Hepatocyte (in vitro differentiated cells): ENCODE measurements around the gene RNU5D-1. TPM values are rescaled to one million over a fixed set of nuclear protein-coding genes. Genes with fewer than 3 reads are reported as not detected.

Source experiments
- DNase-seq: peaks from one replicate; pipeline ENCODE4 v3.0.0-alpha.2; 2016; ENCODE audit warnings: low spot score
- H2AFZ ChIP-seq: fragments of 200-600 bp; sonication (generic); 2 replicates; pipeline ENCODE4 v1.6.0; 2016; ENCODE audit warnings: antibody characterized with exemption, mild to moderate bottlenecking
- H3K27ac ChIP-seq: fragments of 200-600 bp; sonication (generic); 2 replicates; pipeline ENCODE4 v1.5.1; 2016; ENCODE audit warnings: mild to moderate bottlenecking
- H3K27me3 ChIP-seq: fragments of 200-600 bp; sonication (generic); 2 replicates; pipeline ENCODE4 v1.6.1; 2016
- H3K36me3 ChIP-seq: fragments of 200-600 bp; sonication (generic); replicated peaks from 2 replicates; pipeline ENCODE4 v1.5.1; 2016; ENCODE audit warnings: low read depth; ENCODE audit not compliant: insufficient read depth
- H3K4me1 ChIP-seq: fragments of 200-600 bp; sonication (generic); 2 replicates; pipeline ENCODE4 v1.5.1; 2016; ENCODE audit warnings: mild to moderate bottlenecking, moderate library complexity; ENCODE audit not compliant: insufficient read depth
- H3K4me2 ChIP-seq: fragments of 200-600 bp; sonication (generic); 2 replicates; pipeline ENCODE4 v1.6.0; 2016
- H3K4me3 ChIP-seq: fragments of 200-600 bp; sonication (generic); 2 replicates; pipeline ENCODE4 v1.5.1; 2016; ENCODE audit warnings: mild to moderate bottlenecking
- H3K79me2 ChIP-seq: fragments of 200-600 bp; sonication (generic); 2 replicates; pipeline ENCODE4 v1.6.0; 2017; ENCODE audit warnings: mild to moderate bottlenecking
- H3K9me2 ChIP-seq: fragments of 200-600 bp; sonication (generic); replicated peaks from 2 replicates; pipeline ENCODE4 v1.6.0; 2017; ENCODE audit warnings: mild to moderate bottlenecking; ENCODE audit not compliant: insufficient read depth
- H3K9me3 ChIP-seq: fragments of 200-600 bp; sonication (generic); 2 replicates; pipeline ENCODE4 v1.5.1; 2016; ENCODE audit warnings: low read depth, mild to moderate bottlenecking
- H4K20me1 ChIP-seq: fragments of 200-600 bp; sonication (generic); 2 replicates; pipeline ENCODE4 v1.6.0; 2016; ENCODE audit warnings: mild to moderate bottlenecking; ENCODE audit not compliant: insufficient read depth, poor library complexity, severe bottlenecking
- CTCF ChIP-seq: fragments of 200-600 bp; sonication (generic); IDR thresholded peaks from 2 replicates; pipeline ENCODE4 v1.5.1; 2016; ENCODE audit warnings: antibody characterized with exemption, mild to moderate bottlenecking; ENCODE audit not compliant: poor library complexity
- EZH2 ChIP-seq: fragments of 200-600 bp; sonication (generic); IDR thresholded peaks from 2 replicates; pipeline ENCODE4 v1.6.1; 2016; ENCODE audit warnings: antibody characterized with exemption, mild to moderate bottlenecking, borderline replicate concordance
- EZH2phosphoT487 ChIP-seq: fragments of 200-600 bp; sonication (generic); IDR thresholded peaks from one replicate; pipeline ENCODE4 v1.6.1; 2018; ENCODE audit warnings: antibody characterized with exemption, mild to moderate bottlenecking, low read depth, moderate library complexity; ENCODE audit not compliant: unreplicated experiment, severe bottlenecking
- WGBS: methylation state at CpG from one replicate; pipeline ENCODE4 v1.1.6; 2016; ENCODE audit warnings: low lambda C conversion rate; ENCODE audit errors: missing lambda C conversion rate; 5-methylcytosine and 5-hydroxymethylcytosine counted together
- polyA plus RNA-seq: library from polyadenylated mRNA; unstranded; fragments of >200 nt; fragmentation: Nextera tagmentation; extraction: Ambion mirVana; gene quantifications from 2 replicates; pipeline ENCODE4 v1.2.1, GENCODE V29; 2016
- total RNA-seq: library from RNA; depleted of rRNA; stranded (reverse); fragments of >200 nt; gene quantifications from 2 replicates; pipeline ENCODE4 v1.2.3, GENCODE V29; 2014

Gene RNU5D-1
- total and polyA plus RNA-seq, 2 experiments from 2014 or later: not detected

GRCh38 chr1:44720281-44720680, 10.7 kb downstream of the RNU5D-1 start:
- H3K9me3 ChIP-seq: no peaks in the 10 kb centered on the region
- no peak for DNase-seq
- H3K27me3 ChIP-seq: no peaks in the 10 kb centered on the region
- WGBS: 91% methylated on average over 4 of the region's 4 CpGs
- TF ChIP-seq CTCF (no peak), EZH2phosphoT487 (no peak), EZH2 (no peak)
- no peak overlapping the region for H2AFZ ChIP-seq
- no peaks in the 10 kb centered on the region for H3K36me3 ChIP-seq
- H3K79me2 ChIP-seq: no peaks in the 10 kb centered on the region
- no peaks in the 10 kb centered on the region for H4K20me1 ChIP-seq
- no peak overlapping the region for H3K27ac ChIP-seq
- H3K4me1 ChIP-seq: no peaks in the 10 kb centered on the region
- no peak overlapping the region for H3K4me3 ChIP-seq
- no peaks in the 10 kb centered on the region for H3K9me2 ChIP-seq
- no peak overlapping the region for H3K4me2 ChIP-seq

- no peaks in the 10 kb centered on the region for H3K79me2 ChIP-seq
- no peak overlapping the region for H3K27ac ChIP-seq
- H3K4me2 ChIP-seq: no peak overlapping the region
- H3K4me3 ChIP-seq: no peak overlapping the region
- H3K36me3 ChIP-seq: no peaks in the 10 kb centered on the region
- no peaks in the 10 kb centered on the region for H3K9me3 ChIP-seq
- TF ChIP-seq CTCF (no peak), EZH2 (no peak), EZH2phosphoT487 (no peak)
- 75% methylated on average over 5 of the region's 5 CpGs for WGBS
- H3K4me1 ChIP-seq: no peaks in the 10 kb centered on the region
- H2AFZ ChIP-seq: no peak overlapping the region
- H4K20me1 ChIP-seq: no peaks in the 10 kb centered on the region
- no peaks in the 10 kb centered on the region for H3K27me3 ChIP-seq
- no peaks in the 10 kb centered on the region for H3K9me2 ChIP-seq
- DNase-seq: no peak
Measured at GRCh38 chr1:44719318-44719717, 11.7 kb downstream of the RNU5D-1 start.

GRCh38 chr1:44718091-44718490, 12.9 kb downstream of the RNU5D-1 start:
- Histone ChIP-seq H2AFZ (no peak overlapping the region), H3K27ac (no peak overlapping the region), H3K79me2 (no peaks in the 10 kb centered on the region), H3K4me1 (no peaks in the 10 kb centered on the region), H3K27me3 (no peaks in the 10 kb centered on the region), H3K4me3 (no peak overlapping the region), H3K9me2 (no peaks in the 10 kb centered on the region), H3K4me2 (no peak overlapping the region), H4K20me1 (no peaks in the 10 kb centered on the region), H3K36me3 (no peaks in the 10 kb centered on the region), H3K9me3 (no peaks in the 10 kb centered on the region)
- WGBS: 90% methylated on average over 6 of the region's 6 CpGs
- DNase-seq: no peak
- TF ChIP-seq EZH2phosphoT487: no peak
- TF ChIP-seq EZH2: no peak
- TF ChIP-seq CTCF: no peak

- no peaks in the 10 kb centered on the region for H4K20me1 ChIP-seq
- no peaks in the 10 kb centered on the region for H3K4me1 ChIP-seq
- no peaks in the 10 kb centered on the region for H3K27me3 ChIP-seq
- no peaks in the 10 kb centered on the region for H3K9me3 ChIP-seq
- no peaks in the 10 kb centered on the region for H3K9me2 ChIP-seq
- no peak overlapping the region for H3K4me3 ChIP-seq
- no peak for DNase-seq
- H2AFZ ChIP-seq: no peak overlapping the region
- WGBS: 78% methylated on average over 1 of the region's 1 CpG
- no peaks in the 10 kb centered on the region for H3K79me2 ChIP-seq
- TF ChIP-seq EZH2phosphoT487 (no peak), CTCF (no peak), EZH2 (no peak)
- no peak overlapping the region for H3K4me2 ChIP-seq
- no peaks in the 10 kb centered on the region for H3K36me3 ChIP-seq
- no peak overlapping the region for H3K27ac ChIP-seq
Measured at GRCh38 chr1:44717653-44718052, 13.3 kb downstream of the RNU5D-1 start.
